Mesendoderm (in vitro differentiated cells): Measurements from ENCODE around the gene CRK.

Source experiments
- DNase-seq: peaks from one replicate; pipeline ENCODE4 v3.0.0; 2013
- H2AK5ac ChIP-seq: 2 replicates; pipeline ENCODE4 v1.6.1; 2013; ENCODE audit warnings: low read length, inconsistent platforms
- H2BK120ac ChIP-seq: 2 replicates; pipeline ENCODE4 v1.6.1; 2013; ENCODE audit warnings: low read depth, mild to moderate bottlenecking, low read length, moderate library complexity, mixed read lengths
- H2BK15ac ChIP-seq: replicated peaks from 2 replicates; pipeline ENCODE4 v1.6.1; 2013; ENCODE audit warnings: low read depth, mild to moderate bottlenecking, moderate library complexity
- H2BK5ac ChIP-seq: 2 replicates; pipeline ENCODE4 v1.6.1; 2013; ENCODE audit warnings: low read length, inconsistent platforms
- H3K18ac ChIP-seq: 2 replicates; pipeline ENCODE4 v1.6.1; 2013; ENCODE audit warnings: mild to moderate bottlenecking, low read length, mixed read lengths
- H3K23ac ChIP-seq: one replicate; pipeline ENCODE4 v1.6.1; 2013; ENCODE audit warnings: low read length
- H3K27ac ChIP-seq: 2 replicates; pipeline ENCODE4 v1.5.1; 2013; ENCODE audit warnings: low read depth, mild to moderate bottlenecking, inconsistent platforms, low read length, moderate library complexity
- H3K27me3 ChIP-seq: 2 replicates; pipeline ENCODE4 v1.6.1; 2013; ENCODE audit warnings: low read length, control low read depth, mild to moderate bottlenecking, inconsistent platforms; ENCODE audit not compliant: insufficient read depth, poor library complexity
- H3K36me3 ChIP-seq: 2 replicates; pipeline ENCODE4 v1.6.1; 2013; ENCODE audit warnings: low read length, inconsistent platforms; ENCODE audit not compliant: control insufficient read depth, insufficient read depth
- H3K4ac ChIP-seq: one replicate; pipeline ENCODE4 v1.6.1; 2013; ENCODE audit warnings: low read depth, mild to moderate bottlenecking, low read length, moderate library complexity
- H3K4me1 ChIP-seq: 2 replicates; pipeline ENCODE4 v1.6.1; 2013; ENCODE audit warnings: low read depth, low read length, inconsistent platforms; ENCODE audit not compliant: control insufficient read depth
- H3K4me2 ChIP-seq: 2 replicates; pipeline ENCODE4 v1.6.1; 2013; ENCODE audit warnings: low read length
- H3K4me3 ChIP-seq: 2 replicates; pipeline ENCODE4 v1.5.1; 2013; ENCODE audit warnings: mild to moderate bottlenecking, low read length
- H3K56ac ChIP-seq: one replicate; pipeline ENCODE4 v1.6.1; 2013; ENCODE audit warnings: low read length
- H3K79me1 ChIP-seq: 2 replicates; pipeline ENCODE4 v1.6.1; 2013; ENCODE audit warnings: low read length, inconsistent platforms
- H3K79me2 ChIP-seq: 2 replicates; pipeline ENCODE4 v1.6.1; 2013; ENCODE audit warnings: mild to moderate bottlenecking, low read length; ENCODE audit not compliant: control insufficient read depth, insufficient read depth
- H3K9ac ChIP-seq: 2 replicates; pipeline ENCODE4 v1.6.1; 2013; ENCODE audit warnings: low read length, inconsistent platforms
- H4K5ac ChIP-seq: one replicate; pipeline ENCODE4 v1.6.1; 2013; ENCODE audit warnings: low read length
- H4K8ac ChIP-seq: one replicate; pipeline ENCODE4 v1.6.1; 2013; ENCODE audit warnings: low read depth, mild to moderate bottlenecking, control low read depth, low read length, moderate library complexity
- WGBS: extraction: QIAGEN DNeasy Blood & Tissue Kit; methylation state at CpG from one replicate; pipeline ENCODE4 v1.1.7; 2013; ENCODE audit warnings: low lambda C conversion rate, missing lambda C conversion rate; ENCODE audit not compliant: insufficient coverage; ENCODE audit errors: extremely low coverage; 5-methylcytosine and 5-hydroxymethylcytosine counted together

The CRK gene

DNA sequence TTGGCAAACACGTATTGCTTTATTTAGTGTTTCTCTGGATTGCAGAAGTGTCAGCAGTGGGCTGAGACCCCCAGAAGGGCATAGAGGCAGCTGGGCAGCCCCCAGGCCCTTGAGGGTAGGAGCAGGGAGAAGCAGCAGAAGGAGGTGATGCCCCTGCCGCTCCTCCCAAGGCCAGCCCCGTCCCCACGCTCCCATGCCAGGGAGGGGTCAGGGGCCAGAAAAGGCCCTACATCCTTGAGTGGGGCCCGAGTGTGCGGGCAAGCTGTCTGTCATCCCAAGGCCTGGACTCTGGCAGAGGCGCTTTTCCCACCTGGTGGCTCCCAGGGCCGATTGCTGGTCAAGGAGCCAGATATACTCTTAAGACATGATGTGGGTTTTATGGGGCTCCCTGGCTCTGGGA, 8.2 kb upstream of the CRK start:
- DNase-seq = no peak
- H3K36me3 ChIP-seq = peaks cover 5% of the 10 kb centered on the region

GRCh38 chr17:1462164-1463112, 6.4 kb upstream of the CRK start:
- no peak overlapping the region for H2BK15ac ChIP-seq
- no peak overlapping the region for H3K18ac ChIP-seq
- no peak overlapping the region for H4K8ac ChIP-seq
- no peak overlapping the region for H3K4ac ChIP-seq
- H3K27me3 ChIP-seq = no peaks in the 10 kb centered on the region
- H3K9ac ChIP-seq = no peak overlapping the region
- WGBS = no CpG with 5 or more reads among the region's 33 CpGs
- no peak overlapping the region for H3K56ac ChIP-seq
- H3K79me2 ChIP-seq = no peaks in the 10 kb centered on the region
- no peak overlapping the region for H2BK5ac ChIP-seq
- H3K4me3 ChIP-seq = no peak overlapping the region
- H3K27ac ChIP-seq = no peak overlapping the region
- H2AK5ac ChIP-seq = no peak overlapping the region
- H2BK120ac ChIP-seq = no peak overlapping the region
- H4K5ac ChIP-seq = no peak overlapping the region
- no peak overlapping the region for H3K4me2 ChIP-seq
- peaks cover 2% of the 10 kb centered on the region for H3K36me3 ChIP-seq
- H3K79me1 ChIP-seq = no peaks in the 10 kb centered on the region
- no peaks in the 10 kb centered on the region for H3K4me1 ChIP-seq
- no peak overlapping the region for H3K23ac ChIP-seq
- DNase-seq = no peak

More for the DNA sequence above, 8.2 kb upstream of the CRK start:
- Histone ChIP-seq H3K4me1 (no peaks in the 10 kb centered on the region), H2AK5ac (no peak overlapping the region), H3K56ac (no peak overlapping the region), H2BK5ac (no peak overlapping the region), H4K5ac (no peak overlapping the region), H3K23ac (no peak overlapping the region), H3K4me3 (no peak overlapping the region), H2BK120ac (no peak overlapping the region), H3K27me3 (no peaks in the 10 kb centered on the region), H3K18ac (no peak overlapping the region), H3K79me2 (no peaks in the 10 kb centered on the region), H3K4ac (no peak overlapping the region), H3K79me1 (no peaks in the 10 kb centered on the region), H3K9ac (no peak overlapping the region), H4K8ac (no peak overlapping the region), H3K27ac (no peak overlapping the region), H2BK15ac (no peak overlapping the region), H3K4me2 (no peak overlapping the region)
- WGBS = no CpG with 5 or more reads among the region's 8 CpGs

GRCh38 chr17:1461198-1461944, 5.3 kb upstream of the CRK start:
- Histone ChIP-seq H3K4ac (no peak overlapping the region), H3K56ac (no peak overlapping the region), H2AK5ac (no peak overlapping the region), H2BK5ac (no peak overlapping the region), H4K5ac (no peak overlapping the region), H3K18ac (no peak overlapping the region), H3K27me3 (no peaks in the 10 kb centered on the region), H2BK15ac (no peak overlapping the region), H3K79me2 (no peaks in the 10 kb centered on the region), H2BK120ac (no peak overlapping the region), H3K4me2 (no peak overlapping the region), H4K8ac (no peak overlapping the region), H3K23ac (no peak overlapping the region), H3K9ac (no peak overlapping the region), H3K4me1 (no peaks in the 10 kb centered on the region), H3K36me3 (no peaks in the 10 kb centered on the region), H3K4me3 (no peak overlapping the region), H3K27ac (no peak overlapping the region), H3K79me1 (no peaks in the 10 kb centered on the region)
- peak; percentile 51 for DNase-seq
- WGBS = no CpG with 5 or more reads among the region's 18 CpGs

DNA sequence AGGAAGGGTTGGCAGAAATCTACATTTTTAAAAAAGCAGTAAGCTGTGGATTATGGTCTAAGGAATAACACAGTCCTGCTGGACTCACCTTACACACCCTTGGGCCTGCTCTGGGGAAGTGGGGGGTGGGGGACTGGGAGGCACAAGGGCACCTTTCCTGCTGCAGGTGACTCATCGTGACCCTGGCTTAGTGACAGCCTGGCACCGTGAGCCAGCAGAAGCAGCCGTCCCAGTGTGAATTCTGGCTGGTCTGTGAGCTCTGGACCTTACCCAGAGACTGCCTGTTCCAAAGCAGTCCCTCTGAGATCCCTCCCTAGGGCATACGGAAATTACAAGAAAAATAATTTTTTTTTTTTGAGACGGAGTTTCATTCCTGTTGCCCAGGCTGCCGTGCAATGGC, 4.2 kb upstream of the CRK start:
- no peak overlapping the region for H2BK120ac ChIP-seq
- DNase-seq = no peak
- WGBS = no CpG with 5 or more reads among the region's 6 CpGs
- H3K23ac ChIP-seq = no peak overlapping the region
- no peak overlapping the region for H3K4me2 ChIP-seq
- H3K4me1 ChIP-seq = no peaks in the 10 kb centered on the region
- H3K4ac ChIP-seq = no peak overlapping the region
- no peaks in the 10 kb centered on the region for H3K79me1 ChIP-seq
- no peak overlapping the region for H2AK5ac ChIP-seq
- H3K18ac ChIP-seq = no peak overlapping the region
- no peak overlapping the region for H3K4me3 ChIP-seq
- no peak overlapping the region for H2BK15ac ChIP-seq
- H3K27ac ChIP-seq = no peak overlapping the region
- no peak overlapping the region for H2BK5ac ChIP-seq
- no peak overlapping the region for H4K8ac ChIP-seq
- H4K5ac ChIP-seq = no peak overlapping the region
- no peak overlapping the region for H3K56ac ChIP-seq
- peaks cover 7% of the 10 kb centered on the region for H3K79me2 ChIP-seq
- H3K9ac ChIP-seq = no peak overlapping the region
- no peaks in the 10 kb centered on the region for H3K36me3 ChIP-seq
- no peaks in the 10 kb centered on the region for H3K27me3 ChIP-seq

- peak overlapping the region; percentile 93 for H3K27ac ChIP-seq
- no peak overlapping the region for H2AK5ac ChIP-seq
- peak overlapping the region; percentile 95 for H3K4me2 ChIP-seq
- no peak overlapping the region for H2BK5ac ChIP-seq
- H3K23ac ChIP-seq = peak overlapping the region; percentile 80
- peak overlapping the region; percentile 99 for H3K18ac ChIP-seq
- no peak overlapping the region for H4K5ac ChIP-seq
- peak overlapping the region; percentile 98 for H3K9ac ChIP-seq
- peak overlapping the region; percentile 97 for H3K4me3 ChIP-seq
- DNase-seq = peak; percentile 86
- peaks cover 2% of the 10 kb centered on the region for H3K4me1 ChIP-seq
- WGBS = no CpG with 5 or more reads among the region's 31 CpGs
- no peak overlapping the region for H4K8ac ChIP-seq
- no peak overlapping the region for H2BK120ac ChIP-seq
- no peaks in the 10 kb centered on the region for H3K27me3 ChIP-seq
- peaks cover 1% of the 10 kb centered on the region for H3K36me3 ChIP-seq
- H2BK15ac ChIP-seq = no peak overlapping the region
- H3K4ac ChIP-seq = peak overlapping the region; percentile 40
- H3K79me1 ChIP-seq = peaks cover 4% of the 10 kb centered on the region
- peaks cover 51% of the 10 kb centered on the region for H3K79me2 ChIP-seq
- peak overlapping the region; percentile 98 for H3K56ac ChIP-seq
These were observed 688 bp downstream of the CRK start for GRCh38 chr17:1455291-1455796.
